Measurements from ENCODE around the gene NUTM2F.
"Not testable (repeated sequence)": the region's sequence is repeated elsewhere in the genome, so short reads cannot be mapped to it uniquely, and the experiment has no call there.

The NUTM2F gene

DNA sequence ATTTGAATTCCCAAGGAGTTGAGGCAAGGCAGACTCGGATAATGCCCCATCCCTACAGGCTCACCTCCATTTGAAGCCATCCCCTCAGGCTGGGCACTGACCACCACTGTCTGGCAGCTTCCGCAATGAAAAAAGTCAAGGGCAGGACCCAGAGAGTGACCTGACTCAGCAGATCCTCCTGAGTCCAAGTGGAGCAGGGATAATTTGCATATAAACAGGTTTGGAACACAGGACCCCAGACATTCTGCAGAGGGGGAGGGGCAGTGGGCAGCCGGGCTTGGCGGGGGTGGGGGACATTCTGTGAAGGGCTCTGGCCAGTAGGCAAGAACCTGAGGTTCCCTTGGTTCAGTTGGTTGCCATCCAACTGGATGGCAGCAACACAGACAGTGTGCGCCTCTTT lies at the start of gene NUTM2F:
TSS of gene NUTM2F (minus strand) at position 101 of the 400 bp plus-strand sequence. CDS start at position 80, 21 bp downstream.
- not testable (repeated sequence) for DNase-seq (ENCODE audit: low read depth); H3K4me3 ChIP-seq (ENCODE audit: low read length)

- H3K4me3 ChIP-seq (ENCODE audit: low read length) = peak overlapping the region; percentile 47
- not testable (repeated sequence) for DNase-seq (ENCODE audit: low read depth)
Measured at GRCh38 chr9:94375197-94375596, 46.8 kb upstream of the NUTM2F start.

- DNase-seq (ENCODE audit: low read depth) = peak; percentile 93
- H3K4me3 ChIP-seq (ENCODE audit: low read length) = peak overlapping the region; percentile 51
Measured at GRCh38 chr9:94374176-94375056, 46.0 kb upstream of the NUTM2F start.

GRCh38 chr9:94373779-94374175 lies 45.3 kb upstream of the NUTM2F start:
- not testable (repeated sequence) for DNase-seq (ENCODE audit: low read depth)
- peak overlapping the region; percentile 51 for H3K4me3 ChIP-seq (ENCODE audit: low read length)

GRCh38 chr9:94370266-94370665 lies 41.8 kb upstream of the NUTM2F start:
- not testable (repeated sequence) for H3K4me3 ChIP-seq (ENCODE audit: low read length); DNase-seq (ENCODE audit: low read depth)

DNA sequence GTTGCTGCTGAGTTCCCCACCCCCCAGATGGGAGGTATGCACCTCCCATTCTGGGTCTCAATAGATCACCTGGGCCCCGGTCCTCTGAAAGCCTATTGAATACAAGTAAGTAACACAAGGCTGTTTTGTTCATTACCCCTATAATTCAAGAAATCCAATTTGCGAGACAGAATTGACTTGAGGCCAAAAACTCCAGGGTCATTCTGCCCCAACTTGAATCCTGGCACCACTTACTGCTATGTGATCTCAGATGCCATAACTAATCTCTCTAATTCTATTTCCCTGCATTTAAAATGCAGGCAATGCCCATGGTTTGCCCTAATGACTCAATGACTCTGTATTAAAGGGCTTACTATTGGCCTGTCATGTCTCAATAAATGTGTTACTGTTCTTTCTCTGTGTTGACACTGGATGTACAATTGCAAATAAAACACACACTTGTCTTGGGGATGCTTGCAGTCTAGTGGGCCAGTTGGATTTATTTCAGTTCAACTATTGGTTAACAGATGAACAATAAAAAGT lies 35.7 kb upstream of the NUTM2F start:
- DNase-seq (ENCODE audit: low read depth); H3K4me3 ChIP-seq (ENCODE audit: low read length): not testable (repeated sequence)

DNA sequence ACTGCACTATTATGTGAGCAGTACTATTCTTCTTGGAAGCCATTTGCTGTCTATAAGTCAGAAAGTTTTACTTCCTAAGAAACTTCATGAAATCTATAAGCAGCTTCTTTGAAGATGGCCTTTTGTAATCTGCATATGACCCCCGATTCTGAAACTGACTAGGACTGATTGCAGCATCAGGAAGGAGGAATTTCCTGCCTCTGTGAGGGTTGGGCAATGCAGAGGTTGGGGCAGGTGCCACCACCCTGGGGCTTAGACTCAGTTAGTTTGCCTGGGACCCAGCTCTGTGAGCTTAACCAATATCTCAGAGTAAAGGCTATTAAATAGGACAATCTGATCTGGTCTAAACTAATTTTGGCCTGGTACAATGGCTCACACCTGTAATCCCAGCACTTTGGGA lies 28.7 kb upstream of the NUTM2F start:
- H3K4me3 ChIP-seq (ENCODE audit: low read length); DNase-seq (ENCODE audit: low read depth): not testable (repeated sequence)

DNA sequence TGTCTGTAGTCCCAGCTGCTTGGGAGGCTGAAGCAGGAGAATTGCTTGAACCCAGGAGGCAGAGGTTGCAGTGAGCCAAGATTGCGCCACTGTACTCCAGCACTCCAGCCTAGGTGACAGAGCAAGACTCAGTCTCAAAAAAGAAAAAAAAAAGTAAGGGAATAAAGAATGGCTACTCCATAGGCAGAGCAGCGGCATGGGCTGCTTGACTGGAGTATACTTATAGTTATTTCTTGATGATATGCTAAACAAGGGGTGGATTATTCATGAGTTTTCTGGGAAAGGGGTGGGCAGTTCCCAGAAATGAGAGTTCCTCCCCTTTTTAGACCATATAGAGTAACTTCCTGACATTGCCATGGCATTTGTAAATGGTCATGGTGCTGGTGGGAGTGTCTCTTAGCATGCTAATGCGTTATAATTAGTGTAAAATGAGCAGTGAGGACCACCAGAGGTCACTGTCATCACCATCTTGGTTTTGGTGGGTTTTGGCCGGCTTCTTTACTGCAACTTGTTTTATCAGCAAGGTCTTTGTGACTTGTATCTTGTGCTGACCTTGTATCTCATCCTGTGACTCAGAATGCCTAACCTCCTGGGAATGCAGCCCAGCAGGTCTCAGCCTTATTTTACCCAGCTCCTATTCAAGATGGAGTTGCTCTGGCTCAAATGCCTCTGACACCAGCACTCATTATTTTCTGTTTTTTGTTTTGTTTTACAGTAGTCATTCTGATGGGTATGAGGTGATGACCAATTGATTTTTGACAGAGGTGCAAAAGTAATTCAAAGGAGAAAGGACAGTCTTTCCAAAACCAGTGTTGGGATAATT lies 23.7 kb upstream of the NUTM2F start:
- H3K4me3 ChIP-seq (ENCODE audit: low read length) = not testable (repeated sequence)
- DNase-seq (ENCODE audit: low read depth) = peak; percentile 51

DNA sequence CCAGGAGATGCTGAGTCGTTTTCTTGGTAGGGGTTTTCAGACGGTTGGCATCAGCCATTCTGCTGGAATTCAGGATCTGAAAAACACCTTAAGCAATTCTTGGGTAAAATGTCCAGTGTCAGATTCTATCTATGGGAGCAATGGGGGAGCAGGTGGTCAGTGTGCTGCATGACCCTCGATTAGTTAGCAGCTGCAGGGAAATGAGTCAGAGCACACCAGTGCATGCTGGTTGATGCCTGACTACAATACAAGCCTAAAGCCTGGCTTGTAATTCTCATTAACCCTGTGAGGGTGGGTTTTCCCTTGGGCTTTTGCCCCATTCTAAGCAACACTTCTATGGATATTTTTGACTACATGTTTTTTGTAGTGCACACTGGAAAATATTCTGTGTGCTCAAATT lies 20.3 kb upstream of the NUTM2F start:
- H3K4me3 ChIP-seq (ENCODE audit: low read length); DNase-seq (ENCODE audit: low read depth): not testable (repeated sequence)

- DNase-seq (ENCODE audit: low read depth); H3K4me3 ChIP-seq (ENCODE audit: low read length): not testable (repeated sequence)
Measured at GRCh38 chr9:94347451-94347850, 19.0 kb upstream of the NUTM2F start.

- H3K4me3 ChIP-seq (ENCODE audit: low read length); DNase-seq (ENCODE audit: low read depth): not testable (repeated sequence)
Measured at GRCh38 chr9:94341703-94342102, 13.3 kb upstream of the NUTM2F start.

DNA sequence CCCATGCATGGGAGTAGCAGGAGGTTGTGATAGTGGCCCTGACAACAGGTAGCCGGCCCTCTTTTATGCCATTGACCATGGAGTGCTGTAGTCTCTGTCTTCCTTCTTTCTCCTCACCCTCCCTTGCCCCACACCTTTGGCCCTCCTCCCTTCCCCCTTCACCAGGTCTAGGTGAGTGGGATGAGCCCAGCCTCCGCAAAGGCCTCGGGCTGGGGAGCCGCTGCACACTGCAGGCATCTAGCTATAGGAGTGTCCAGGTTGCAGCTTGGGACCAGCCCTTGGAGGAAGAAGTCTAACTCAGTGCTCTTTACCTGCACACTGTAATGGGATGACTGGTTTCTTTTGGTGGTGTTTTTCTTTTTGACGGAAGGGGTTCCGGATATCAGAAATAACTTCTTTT lies 12.3 kb upstream of the NUTM2F start:
- H3K4me3 ChIP-seq (ENCODE audit: low read length); DNase-seq (ENCODE audit: low read depth): not testable (repeated sequence)

DNA sequence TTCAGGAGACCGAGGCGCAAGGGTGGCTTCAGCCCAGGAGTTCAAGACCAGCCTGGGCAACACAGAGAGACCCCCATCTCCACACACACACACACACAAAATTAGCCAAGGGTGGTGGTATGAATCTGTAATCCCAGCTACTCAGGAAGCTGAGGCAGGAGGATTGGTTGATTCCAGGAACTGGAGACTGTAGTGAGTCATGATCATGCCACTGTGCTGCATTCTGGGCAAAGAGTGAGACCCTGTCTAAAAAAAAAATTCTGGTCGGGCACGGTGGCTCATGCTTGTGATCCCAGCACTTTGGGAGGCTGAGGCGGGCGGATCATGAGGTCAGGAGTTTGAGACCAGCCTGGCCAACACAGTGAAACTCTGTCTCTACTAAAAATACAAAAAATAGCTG lies 11.2 kb upstream of the NUTM2F start:
- not testable (repeated sequence) for DNase-seq (ENCODE audit: low read depth); H3K4me3 ChIP-seq (ENCODE audit: low read length)

DNA sequence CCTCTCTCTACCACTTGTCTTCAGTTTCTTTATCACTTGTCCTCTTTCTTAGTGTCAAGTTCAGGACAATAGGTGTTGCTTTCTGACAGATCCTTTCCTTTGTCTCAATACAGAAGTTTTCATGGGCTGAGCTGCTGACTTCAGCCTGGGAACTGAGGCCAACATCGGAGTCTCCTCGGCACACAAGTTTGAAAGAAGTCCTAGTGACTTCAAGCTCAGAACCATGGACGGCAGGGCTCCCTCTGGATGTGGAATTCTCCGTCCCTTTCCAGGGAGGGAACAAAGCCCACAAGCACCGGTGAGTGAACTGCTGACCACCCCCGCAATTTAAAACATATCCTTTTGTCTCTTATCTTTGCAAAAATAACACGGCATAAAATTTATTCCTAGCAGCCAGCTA lies 10.3 kb upstream of the NUTM2F start:
- not testable (repeated sequence) for DNase-seq (ENCODE audit: low read depth); H3K4me3 ChIP-seq (ENCODE audit: low read length)

DNA sequence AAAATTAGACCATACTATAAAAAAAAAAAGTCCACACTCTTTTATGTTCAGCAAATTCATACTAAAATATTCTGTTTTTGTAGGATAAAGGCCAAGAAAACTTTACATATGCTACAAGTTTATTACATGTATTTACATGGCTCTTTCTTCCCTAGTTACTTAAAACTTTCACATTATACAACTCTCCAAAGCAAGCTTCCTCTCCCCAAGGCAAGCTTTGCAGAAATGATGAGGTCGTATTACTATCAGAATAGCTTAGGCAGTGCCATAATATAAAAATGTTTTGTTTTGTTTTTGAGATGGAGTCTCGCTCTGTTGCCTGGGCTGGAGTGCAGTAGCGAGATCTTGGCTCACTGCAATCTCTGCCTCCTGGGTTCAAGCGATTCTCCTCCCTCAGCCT lies 8.0 kb upstream of the NUTM2F start:
- DNase-seq (ENCODE audit: low read depth); H3K4me3 ChIP-seq (ENCODE audit: low read length): not testable (repeated sequence)

DNA sequence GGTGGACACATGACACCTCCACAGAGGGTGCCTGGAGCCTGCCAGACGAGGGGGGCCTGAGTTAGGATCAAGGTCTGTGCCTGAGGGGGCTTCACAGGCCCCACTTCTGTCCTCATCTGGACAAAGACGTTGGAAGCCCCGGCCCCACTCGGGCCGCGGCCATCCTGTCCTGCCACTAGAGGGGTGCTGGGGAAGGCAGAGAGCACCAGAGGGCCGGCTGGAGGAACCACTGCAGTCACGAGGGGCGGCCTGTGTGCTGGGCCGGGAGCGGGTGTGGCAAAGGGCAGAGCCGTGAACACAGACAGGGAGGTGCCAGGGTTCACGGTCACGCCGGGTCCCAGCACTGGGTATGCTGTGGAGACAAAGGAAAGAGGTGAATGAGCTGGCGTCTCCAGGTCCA lies 2.9 kb downstream of the NUTM2F start:
- DNase-seq (ENCODE audit: low read depth); H3K4me3 ChIP-seq (ENCODE audit: low read length): not testable (repeated sequence)

DNA sequence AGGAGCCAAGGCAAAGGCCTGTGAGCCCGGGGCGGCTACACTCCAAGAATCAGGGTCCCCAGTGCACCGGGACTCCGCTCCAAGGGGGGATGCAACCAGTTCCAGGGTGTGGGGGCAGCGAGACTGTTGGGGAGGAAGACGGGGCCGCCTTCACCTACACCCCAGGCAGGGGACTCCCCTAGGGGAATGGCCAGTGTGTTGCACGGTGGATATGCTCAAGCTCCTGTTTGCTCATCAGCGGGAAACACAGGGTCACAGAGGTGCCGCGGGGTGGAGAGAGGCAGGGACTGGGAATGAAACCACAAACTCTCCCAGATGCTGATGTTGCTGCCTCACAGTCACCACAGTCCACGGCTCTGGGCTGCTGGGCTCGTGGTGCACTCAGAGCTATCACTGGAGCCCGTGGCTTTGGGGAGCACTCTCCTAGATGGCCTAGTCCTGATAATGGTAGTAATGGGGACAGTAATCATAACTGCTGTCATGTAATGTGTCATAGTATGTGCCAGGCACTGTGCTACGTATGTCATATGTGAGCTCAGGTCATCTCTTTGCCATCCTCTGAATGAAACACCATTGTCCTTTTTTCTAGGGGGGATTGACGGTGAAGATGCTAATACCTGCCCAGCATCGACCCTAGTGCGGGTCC lies 5.2 kb downstream of the NUTM2F start:
- not testable (repeated sequence) for DNase-seq (ENCODE audit: low read depth); H3K4me3 ChIP-seq (ENCODE audit: low read length)

DNA sequence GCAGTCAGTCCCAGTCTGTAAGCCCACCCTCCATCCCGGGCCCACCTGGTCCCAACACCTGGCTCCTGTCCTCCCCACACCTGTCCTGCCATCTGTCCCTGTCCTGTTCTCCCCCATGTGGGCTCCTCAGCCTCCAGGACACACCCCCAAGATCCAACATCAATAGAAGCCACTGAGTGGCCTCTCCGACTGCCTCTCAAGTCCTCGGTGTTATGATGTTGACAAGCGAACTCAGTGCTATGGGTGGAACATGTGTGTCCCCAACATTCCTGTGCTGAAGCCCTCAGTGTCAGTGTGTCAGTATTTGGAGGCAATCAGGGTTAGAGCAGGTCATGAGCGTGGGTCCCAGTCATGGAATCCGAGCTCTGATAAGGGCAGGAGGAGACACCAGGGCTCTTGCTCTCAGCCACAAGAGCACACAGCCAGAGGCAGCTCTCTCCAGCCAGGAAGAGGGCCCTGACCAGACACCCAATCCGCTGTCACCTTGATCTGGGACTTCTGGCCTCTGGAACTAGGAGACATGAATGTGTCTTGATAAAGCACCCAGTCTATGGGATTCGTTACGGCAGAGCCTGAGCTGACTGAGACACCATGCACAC lies 6.0 kb downstream of the NUTM2F start:
- not testable (repeated sequence) for DNase-seq (ENCODE audit: low read depth); H3K4me3 ChIP-seq (ENCODE audit: low read length)

Measured in epithelial cell of esophagus (primary cell).